Mesenchymal stem cell (in vitro differentiated cells and primary cell): ENCODE results near the gene KRT39.

Source experiments
- DNase-seq: peaks from one replicate; pipeline ENCODE4 v3.0.0-alpha.2; 2013
- H2AFZ ChIP-seq: one replicate; pipeline ENCODE4 v1.6.1; 2013; ENCODE audit warnings: low read depth, mild to moderate bottlenecking, control low read depth, inconsistent platforms, low read length, moderate library complexity
- H2AK5ac ChIP-seq: 2 replicates; pipeline ENCODE4 v1.6.1; 2013; ENCODE audit warnings: low read length, moderate library complexity, mild to moderate bottlenecking, inconsistent platforms; ENCODE audit not compliant: severe bottlenecking
- H2BK120ac ChIP-seq: one replicate; pipeline ENCODE4 v1.6.1; 2013; ENCODE audit warnings: low read depth, mild to moderate bottlenecking, inconsistent platforms, low read length, moderate library complexity
- H2BK12ac ChIP-seq, 2 experiments: one replicate each; pipeline ENCODE4 v1.6.1; 2013; ENCODE audit warnings: inconsistent platforms in 2 of 2, low read length in 2 of 2, mild to moderate bottlenecking in 2 of 2, moderate library complexity in 2 of 2, control low read depth in 1 of 2
- H2BK15ac ChIP-seq: one replicate; pipeline ENCODE4 v1.6.1; 2013; ENCODE audit warnings: mild to moderate bottlenecking, low read depth, inconsistent platforms; ENCODE audit not compliant: poor library complexity, severe bottlenecking
- H2BK5ac ChIP-seq: 2 replicates; pipeline ENCODE4 v1.6.1; 2013; ENCODE audit warnings: low read depth, mild to moderate bottlenecking, low read length, control low read depth, inconsistent platforms; ENCODE audit not compliant: poor library complexity, severe bottlenecking
- H3K14ac ChIP-seq, 2 experiments: one replicate each; pipeline ENCODE4 v1.6.1; 2013; ENCODE audit warnings: inconsistent platforms in 2 of 2, low read length in 2 of 2, control low read depth in 1 of 2, mild to moderate bottlenecking in 1 of 2, moderate library complexity in 1 of 2
- H3K18ac ChIP-seq, 2 experiments: one replicate each; pipeline ENCODE4 v1.6.1; 2013; ENCODE audit warnings: inconsistent platforms in 2 of 2, low read length in 2 of 2, control low read depth in 1 of 2, low read depth in 1 of 2, mild to moderate bottlenecking in 1 of 2
- H3K23ac ChIP-seq, 2 experiments: one replicate each; pipeline ENCODE4 v1.6.1; 2013; ENCODE audit warnings: inconsistent platforms in 2 of 2, low read length in 2 of 2, mild to moderate bottlenecking in 2 of 2, moderate library complexity in 2 of 2, control low read depth in 1 of 2
- H3K27ac ChIP-seq: 2 replicates; pipeline ENCODE4 v1.5.1; 2013; ENCODE audit warnings: mild to moderate bottlenecking, moderate library complexity, low read length, control low read depth, inconsistent platforms; ENCODE audit not compliant: poor library complexity, severe bottlenecking
- H3K27me3 ChIP-seq, 2 experiments: 2 replicates each; pipeline versions ENCODE4 v1.6.1 to v1.7.0; 2013; ENCODE audit warnings: low read length in 2 of 2, mild to moderate bottlenecking in 2 of 2, moderate library complexity in 2 of 2, control low read depth in 1 of 2, inconsistent platforms in 1 of 2; ENCODE audit not compliant: control insufficient read depth in 1 of 2, insufficient read depth in 1 of 2
- H3K36me3 ChIP-seq, 2 experiments: 2 replicates each; pipeline versions ENCODE4 v1.6.1 to v1.7.0; 2013; ENCODE audit warnings: low read length in 2 of 2, control low read depth in 1 of 2, inconsistent platforms in 1 of 2, low read depth in 1 of 2, mild to moderate bottlenecking in 1 of 2; ENCODE audit not compliant: insufficient read depth in 2 of 2, control insufficient read depth in 1 of 2
- H3K4ac ChIP-seq, 2 experiments: one replicate each; pipeline ENCODE4 v1.6.1; 2013; ENCODE audit warnings: inconsistent platforms in 2 of 2, low read length in 2 of 2, mild to moderate bottlenecking in 2 of 2, moderate library complexity in 2 of 2, control low read depth in 1 of 2, low read depth in 1 of 2
- H3K4me1 ChIP-seq: 2 replicates; pipeline ENCODE4 v1.6.1; 2013; ENCODE audit warnings: low read depth, low read length, control low read depth; ENCODE audit not compliant: control insufficient read depth, insufficient read depth
- H3K4me2 ChIP-seq: 2 replicates; pipeline ENCODE4 v1.6.1; 2013; ENCODE audit warnings: low read length, mild to moderate bottlenecking, inconsistent platforms; ENCODE audit not compliant: poor library complexity, severe bottlenecking
- H3K4me3 ChIP-seq, 2 experiments: 2 replicates each; pipeline versions ENCODE4 v1.5.1 to v1.7.0; 2013; ENCODE audit warnings: low read length in 2 of 2, mild to moderate bottlenecking in 2 of 2, control low read depth in 1 of 2, low read depth in 1 of 2; ENCODE audit not compliant: insufficient read depth in 1 of 2
- H3K79me1 ChIP-seq: replicated peaks from 2 replicates; pipeline ENCODE4 v1.6.1; 2013; ENCODE audit warnings: mild to moderate bottlenecking, control low read depth, low read length, inconsistent platforms; ENCODE audit not compliant: poor library complexity, severe bottlenecking
- H3K9ac ChIP-seq: 2 replicates; pipeline ENCODE4 v1.7.0; 2013; ENCODE audit warnings: mild to moderate bottlenecking, low read length, moderate library complexity
- H3K9me3 ChIP-seq: 2 replicates; pipeline ENCODE4 v1.7.0; 2013; ENCODE audit warnings: mild to moderate bottlenecking, low read length; ENCODE audit not compliant: control insufficient read depth
- H4K8ac ChIP-seq: one replicate; pipeline ENCODE4 v1.6.1; 2013; ENCODE audit warnings: inconsistent platforms, mild to moderate bottlenecking, low read length, moderate library complexity
- H4K91ac ChIP-seq: one replicate; pipeline ENCODE4 v1.6.1; 2013; ENCODE audit warnings: mild to moderate bottlenecking, low read length, inconsistent platforms
- WGBS: methylation state at CpG from one replicate; pipeline ENCODE4 v1.1.7; 2013; ENCODE audit warnings: mixed read lengths; 5-methylcytosine and 5-hydroxymethylcytosine counted together

Gene KRT39

DNA sequence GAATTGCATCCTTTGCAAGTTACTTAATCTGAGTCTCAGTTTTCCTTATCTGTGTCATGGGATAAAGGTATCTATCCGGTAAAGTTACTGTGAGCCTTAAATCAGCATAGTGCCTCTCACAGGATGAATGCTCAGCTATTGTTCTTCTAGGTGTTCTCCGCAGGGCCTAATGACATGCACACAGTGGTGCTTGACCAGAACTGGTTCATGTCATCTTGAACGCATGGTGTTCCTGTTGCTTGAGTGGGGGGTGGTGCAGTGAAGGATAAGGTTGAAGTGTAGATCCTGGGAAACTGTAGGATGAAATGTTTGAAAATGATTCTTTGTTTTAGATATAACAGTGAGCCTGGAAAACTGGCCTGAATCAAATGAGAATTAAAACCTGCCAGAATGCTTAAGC lies 13.4 kb upstream of the KRT39 start:
- peak overlapping the region in 1 of 2 experiments; percentile 50 for H3K4me3 ChIP-seq
- DNase-seq, result no peak
- H2AFZ ChIP-seq, result no peak overlapping the region
- H2AK5ac ChIP-seq, result no peak overlapping the region
- H2BK12ac ChIP-seq, result no peak overlapping the region
- 76% methylated on average over 3 of the region's 3 CpGs for WGBS
- H3K9ac ChIP-seq, result peak overlapping the region; percentile 65
- H3K36me3 ChIP-seq, result no peaks in the 10 kb centered on the region
- no peak overlapping the region for H4K91ac ChIP-seq
- no peak overlapping the region for H2BK120ac ChIP-seq
- H4K8ac ChIP-seq, result no peak overlapping the region
- peaks cover 8% of the 10 kb centered on the region for H3K4me1 ChIP-seq
- H3K9me3 ChIP-seq, result no peaks in the 10 kb centered on the region
- no peak overlapping the region for H3K4me2 ChIP-seq
- no peak overlapping the region for H3K27ac ChIP-seq
- no peak overlapping the region for H3K23ac ChIP-seq
- no peak overlapping the region for H2BK15ac ChIP-seq
- no peak overlapping the region for H3K18ac ChIP-seq
- H3K27me3 ChIP-seq, result no peaks in the 10 kb centered on the region
- no peak overlapping the region for H2BK5ac ChIP-seq
- no peak overlapping the region for H3K14ac ChIP-seq
- no peaks in the 10 kb centered on the region for H3K79me1 ChIP-seq
- no peak overlapping the region for H3K4ac ChIP-seq

DNA sequence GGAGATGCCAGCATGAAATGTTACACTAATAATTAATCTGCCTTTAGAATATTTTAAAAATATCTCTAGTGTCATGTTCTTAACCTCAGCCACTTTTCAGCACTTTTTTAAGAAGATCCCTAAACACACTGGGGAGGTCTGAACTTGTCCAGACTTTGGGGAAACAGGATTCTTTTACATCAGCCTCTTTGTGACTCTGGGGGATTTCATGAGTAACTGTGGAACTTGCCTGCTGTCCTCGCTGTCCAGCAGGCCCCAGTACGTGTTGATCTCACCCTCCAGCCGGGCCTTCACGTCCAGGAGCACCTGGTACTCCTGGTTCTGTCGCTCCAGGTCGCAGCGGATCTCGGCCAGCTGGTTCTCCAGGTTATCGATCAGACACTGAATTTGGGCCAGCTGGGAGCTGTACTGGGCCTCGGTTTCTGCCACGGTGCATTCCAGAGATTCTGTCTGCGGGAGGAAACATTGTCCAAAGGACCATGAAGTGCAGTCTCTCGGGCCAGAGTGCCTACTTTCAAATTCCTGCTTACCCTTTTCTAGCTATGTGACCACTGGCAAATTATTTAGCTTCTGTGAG lies 11.9 kb upstream of the KRT39 start:
- Histone ChIP-seq H3K9ac (no peak overlapping the region), H2AFZ (no peak overlapping the region), H3K79me1 (no peaks in the 10 kb centered on the region), H3K23ac (no peak overlapping the region), H4K91ac (no peak overlapping the region), H3K36me3 (no peaks in the 10 kb centered on the region), H3K27me3 (no peaks in the 10 kb centered on the region), H2BK5ac (no peak overlapping the region), H3K27ac (no peak overlapping the region), H3K4me3 (no peak overlapping the region), H2AK5ac (no peak overlapping the region), H3K14ac (no peak overlapping the region), H3K4me1 (peaks cover 8% of the 10 kb centered on the region), H3K18ac (no peak overlapping the region), H3K4me2 (no peak overlapping the region), H2BK15ac (no peak overlapping the region), H2BK12ac (no peak overlapping the region), H2BK120ac (no peak overlapping the region), H3K9me3 (no peaks in the 10 kb centered on the region), H4K8ac (no peak overlapping the region), H3K4ac (no peak overlapping the region)
- 92% methylated on average over 13 of the region's 13 CpGs for WGBS
- no peak for DNase-seq

DNA sequence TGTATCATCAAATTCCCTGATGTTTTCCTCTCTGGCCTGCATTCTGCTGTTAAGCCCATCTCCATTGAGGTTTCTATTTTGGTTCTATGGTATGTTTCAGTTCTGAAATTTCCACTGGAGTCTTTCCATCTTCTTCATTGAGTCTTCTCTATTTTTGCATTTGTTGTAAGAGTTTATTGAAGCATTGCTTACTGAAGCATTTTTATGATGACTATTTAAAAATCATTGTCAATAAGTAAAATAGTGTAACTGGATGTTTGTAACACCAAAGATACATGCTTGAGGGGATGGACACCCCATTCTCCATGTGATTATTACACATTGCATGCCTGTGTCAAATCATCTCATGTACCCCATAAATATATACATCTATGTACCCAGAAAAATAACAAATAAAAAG lies 8.8 kb upstream of the KRT39 start:
- Histone ChIP-seq H3K23ac (no peak overlapping the region), H3K4me3 (no peak overlapping the region), H3K14ac (no peak overlapping the region), H2BK12ac (no peak overlapping the region), H3K9ac (no peak overlapping the region), H2BK120ac (no peak overlapping the region), H3K27ac (no peak overlapping the region), H3K27me3 (no peaks in the 10 kb centered on the region), H3K36me3 (no peaks in the 10 kb centered on the region), H2BK15ac (no peak overlapping the region), H3K79me1 (no peaks in the 10 kb centered on the region), H4K91ac (no peak overlapping the region), H4K8ac (no peak overlapping the region), H3K4ac (no peak overlapping the region), H3K18ac (no peak overlapping the region), H2AK5ac (no peak overlapping the region), H2BK5ac (no peak overlapping the region), H3K4me2 (no peak overlapping the region), H3K9me3 (no peaks in the 10 kb centered on the region), H3K4me1 (peaks cover 5% of the 10 kb centered on the region), H2AFZ (no peak overlapping the region)
- no peak for DNase-seq

DNA sequence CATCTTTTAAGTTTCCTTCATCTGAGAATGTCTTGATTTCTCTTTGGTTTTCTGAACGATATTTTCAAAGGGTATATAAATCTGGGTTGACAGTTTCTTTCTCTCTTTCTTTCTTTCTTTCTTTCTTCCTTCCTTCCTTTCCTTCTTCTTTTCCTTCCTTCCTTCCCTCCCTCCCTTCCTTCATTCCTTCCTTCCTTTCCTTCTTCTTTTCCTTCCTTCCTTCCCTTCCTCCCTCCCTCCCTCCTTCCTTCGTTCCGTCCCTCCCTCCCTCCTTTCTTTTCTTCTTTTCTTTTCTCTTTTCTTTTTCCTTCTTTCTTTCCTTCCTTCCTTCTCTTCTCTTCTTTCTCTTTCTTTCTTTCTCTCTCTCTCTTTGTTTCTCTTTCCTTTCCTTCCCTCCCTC lies 7.6 kb upstream of the KRT39 start:
- Histone ChIP-seq H3K4me2 (no peak overlapping the region), H2AK5ac (no peak overlapping the region), H3K27ac (no peak overlapping the region), H3K4ac (no peak overlapping the region), H2BK5ac (no peak overlapping the region), H4K8ac (no peak overlapping the region), H3K14ac (no peak overlapping the region), H3K27me3 (no peaks in the 10 kb centered on the region), H2AFZ (no peak overlapping the region), H2BK12ac (no peak overlapping the region), H3K18ac (no peak overlapping the region), H3K4me1 (peaks cover 3% of the 10 kb centered on the region), H3K9ac (no peak overlapping the region), H3K4me3 (no peak overlapping the region), H3K79me1 (no peaks in the 10 kb centered on the region), H2BK15ac (no peak overlapping the region), H3K23ac (no peak overlapping the region), H4K91ac (no peak overlapping the region), H2BK120ac (no peak overlapping the region), H3K9me3 (no peaks in the 10 kb centered on the region), H3K36me3 (no peaks in the 10 kb centered on the region)
- DNase-seq, result no peak
- 94% methylated on average over 3 of the region's 3 CpGs for WGBS
